GM18909 (cell line): ENCODE results near the gene RAMP1.
"Not testable (repeated sequence)": the region's sequence is repeated elsewhere in the genome, so short reads cannot be mapped to it uniquely, and the experiment has no call there.

Experiments
- ATAC-seq: cut with Tn5 transposase; IDR thresholded peaks from one replicate; pipeline ENCODE4 v1.9.1; 2021; ENCODE audit warnings: mild to moderate bottlenecking; ENCODE audit not compliant: unreplicated experiment, poor library complexity

Gene RAMP1

GRCh38 chr2:237940828-237941227, 81.4 kb downstream of the RAMP1 start:
- ATAC-seq = no peak

GRCh38 chr2:237941239-237941638, 81.8 kb downstream of the RAMP1 start:
- no peak for ATAC-seq

GRCh38 chr2:237942513-237942899, 83.1 kb downstream of the RAMP1 start:
- no peak for ATAC-seq

- ATAC-seq = no peak
Observed at GRCh38 chr2:237943395-237944094, 84.1 kb downstream of the RAMP1 start.

GRCh38 chr2:237944302-237944701, 84.9 kb downstream of the RAMP1 start:
- no peak for ATAC-seq

- no peak for ATAC-seq
Observed at GRCh38 chr2:237946423-237946822, 87.0 kb downstream of the RAMP1 start.

- ATAC-seq = not testable (repeated sequence)
Observed at GRCh38 chr2:237951354-237951753, 91.9 kb downstream of the RAMP1 start.

GRCh38 chr2:237951878-237952277, 92.5 kb downstream of the RAMP1 start:
- ATAC-seq = no peak

GRCh38 chr2:237952851-237953250, 93.4 kb downstream of the RAMP1 start:
- no peak for ATAC-seq

GRCh38 chr2:237955640-237956401, 96.4 kb downstream of the RAMP1 start:
- ATAC-seq = no peak

- no peak for ATAC-seq
Observed at GRCh38 chr2:237956402-237956736, 96.9 kb downstream of the RAMP1 start.

- ATAC-seq = no peak
Observed at GRCh38 chr2:237961637-237962036, 102.2 kb downstream of the RAMP1 start.
